WTC11 (cell line): ENCODE measurements around the gene TNFRSF1B.

Source experiments
- CREB1 ChIP-seq: sonication (generic); formaldehyde crosslinking; IDR thresholded peaks from 2 replicates; pipeline ENCODE4 v1.8.0; 2023; ENCODE audit warnings: mild to moderate bottlenecking, missing genetic modification reagents
- TF ChIP-seq, protein P1 (sequence below): fragments of 200-600 bp; IDR thresholded peaks from 2 replicates; pipeline ENCODE4 v1.8.0; 2022; ENCODE audit warnings: antibody characterized with exemption

DNA sequence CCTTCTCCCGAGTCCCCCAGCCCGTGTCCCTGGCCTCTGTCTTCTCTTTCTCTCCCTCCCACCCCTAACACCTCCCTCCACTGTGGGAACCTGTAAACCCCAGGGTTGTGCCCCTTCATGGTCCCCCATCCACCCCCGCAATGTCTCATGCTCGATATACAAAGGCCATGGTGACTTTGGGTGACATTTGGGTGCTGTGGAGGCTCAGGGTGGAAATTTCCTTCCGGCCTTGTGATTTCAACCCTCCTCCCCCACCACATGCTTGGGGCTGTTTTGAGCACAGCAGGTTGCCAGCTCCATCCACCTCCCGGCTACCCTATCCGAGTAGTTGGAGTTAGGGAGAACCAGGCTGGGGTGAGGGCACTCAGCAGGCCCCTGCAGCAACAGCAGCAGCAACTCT lies 37.3 kb downstream of the TNFRSF1B start:
- TF ChIP-seq, protein P1, sequence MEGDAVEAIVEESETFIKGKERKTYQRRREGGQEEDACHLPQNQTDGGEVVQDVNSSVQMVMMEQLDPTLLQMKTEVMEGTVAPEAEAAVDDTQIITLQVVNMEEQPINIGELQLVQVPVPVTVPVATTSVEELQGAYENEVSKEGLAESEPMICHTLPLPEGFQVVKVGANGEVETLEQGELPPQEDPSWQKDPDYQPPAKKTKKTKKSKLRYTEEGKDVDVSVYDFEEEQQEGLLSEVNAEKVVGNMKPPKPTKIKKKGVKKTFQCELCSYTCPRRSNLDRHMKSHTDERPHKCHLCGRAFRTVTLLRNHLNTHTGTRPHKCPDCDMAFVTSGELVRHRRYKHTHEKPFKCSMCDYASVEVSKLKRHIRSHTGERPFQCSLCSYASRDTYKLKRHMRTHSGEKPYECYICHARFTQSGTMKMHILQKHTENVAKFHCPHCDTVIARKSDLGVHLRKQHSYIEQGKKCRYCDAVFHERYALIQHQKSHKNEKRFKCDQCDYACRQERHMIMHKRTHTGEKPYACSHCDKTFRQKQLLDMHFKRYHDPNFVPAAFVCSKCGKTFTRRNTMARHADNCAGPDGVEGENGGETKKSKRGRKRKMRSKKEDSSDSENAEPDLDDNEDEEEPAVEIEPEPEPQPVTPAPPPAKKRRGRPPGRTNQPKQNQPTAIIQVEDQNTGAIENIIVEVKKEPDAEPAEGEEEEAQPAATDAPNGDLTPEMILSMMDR: no peak
- TF ChIP-seq CREB1: no peak
